Measurements from ENCODE around the gene GPSM1. TPM values are rescaled to one million over a fixed set of nuclear protein-coding genes. Genes with fewer than 3 reads are reported as not detected.

The GPSM1 gene
- total RNA-seq, 2 donors from 2014 or later = 15.8 to 23.1 TPM

- no peak within 1 kb of the TSS for H3K27ac ChIP-seq
- no peak for ATAC-seq
- WGBS, 2 donors = 65% methylated on average over 21 of the region's 22 CpGs; no CpG with 5 or more reads in 1 of the 2 donors
- H3K36me3 ChIP-seq (replicated peaks in 1 of 2; ENCODE audit: insufficient read depth in 1 of 2, low read depth in 2 of 2) = no peaks in the 10 kb centered on the region
- TF ChIP-seq POLR2A (IDR thresholded peaks at IDR 0.05) (no peak), CTCF (IDR thresholded peaks at IDR 0.05) (no peak)
- intact Hi-C loops (cut with DNase I) = no loop called here
- no peaks in the 10 kb centered on the region for H3K27me3 ChIP-seq
- no peaks in the 10 kb centered on the region for H3K4me1 ChIP-seq
- H3K9me3 ChIP-seq = no peaks in the 10 kb centered on the region
- DNase-seq = no peak
- no peak within 1 kb of the TSS for H3K4me3 ChIP-seq
Observed at GRCh38 chr9:136303825-136304416, 23.4 kb upstream of the GPSM1 start, which contains the start of gene CCDC187. Gene CCDC187 (minus strand): TSS chr9:136304094. CDS start chr9:136303830, 264 bp downstream.

- WGBS, 2 donors = 60 to 77% methylated on average over 1 to 9 of the region's 10 CpGs
- intact Hi-C loops (cut with DNase I) = no loop called here
- H3K36me3 ChIP-seq (replicated peaks in 1 of 2; ENCODE audit: insufficient read depth in 1 of 2, low read depth in 2 of 2) = no peaks in the 10 kb centered on the region
- H3K27ac ChIP-seq = no peak overlapping the region
- H3K27me3 ChIP-seq = no peaks in the 10 kb centered on the region
- no peaks in the 10 kb centered on the region for H3K4me1 ChIP-seq
- no peak for DNase-seq
- no peak for TF ChIP-seq POLR2A (IDR thresholded peaks at IDR 0.05)
- TF ChIP-seq CTCF (IDR thresholded peaks at IDR 0.05) = no peak
- no peak overlapping the region for H3K4me3 ChIP-seq
- H3K9me3 ChIP-seq = no peaks in the 10 kb centered on the region
- no peak for ATAC-seq
Observed at GRCh38 chr9:136304456-136304855, 22.9 kb upstream of the GPSM1 start.

- TF ChIP-seq CTCF (IDR thresholded peaks at IDR 0.05) (no peak), POLR2A (IDR thresholded peaks at IDR 0.05) (no peak)
- Histone ChIP-seq H3K4me3 (no peak overlapping the region), H3K4me1 (no peaks in the 10 kb centered on the region), H3K27ac (no peak overlapping the region), H3K9me3 (no peaks in the 10 kb centered on the region), H3K36me3 (replicated peaks in 1 of 2; ENCODE audit: insufficient read depth in 1 of 2, low read depth in 2 of 2) (no peaks in the 10 kb centered on the region), H3K27me3 (no peaks in the 10 kb centered on the region)
- DNase-seq (no peak), ATAC-seq (no peak)
- WGBS, 2 donors = 27 to 81% methylated on average over 9 to 13 of the region's 13 CpGs
- intact Hi-C loops (cut with DNase I) = no loop called here
Observed at GRCh38 chr9:136304981-136305380, 22.4 kb upstream of the GPSM1 start.

- WGBS, 2 donors = 65 to 84% methylated on average over 6 to 11 of the region's 18 CpGs
- intact Hi-C loops (cut with DNase I) = no loop called here
- H3K36me3 ChIP-seq (replicated peaks in 1 of 2; ENCODE audit: insufficient read depth in 1 of 2, low read depth in 2 of 2) = no peaks in the 10 kb centered on the region
- no peak overlapping the region for H3K27ac ChIP-seq
- DNase-seq (no peak), ATAC-seq (no peak)
- no peaks in the 10 kb centered on the region for H3K9me3 ChIP-seq
- no peaks in the 10 kb centered on the region for H3K27me3 ChIP-seq
- H3K4me1 ChIP-seq = no peaks in the 10 kb centered on the region
- no peak for TF ChIP-seq CTCF (IDR thresholded peaks at IDR 0.05)
- no peak for TF ChIP-seq POLR2A (IDR thresholded peaks at IDR 0.05)
- H3K4me3 ChIP-seq = no peak overlapping the region
Observed at GRCh38 chr9:136305804-136306203, 21.5 kb upstream of the GPSM1 start.
